GM13976 (cell line): ENCODE data around the gene QSOX2.

Source experiments
- DNase-seq: peaks from one replicate; pipeline ENCODE4 v3.0.0; 2012; ENCODE audit warnings: low spot score
- CTCF ChIP-seq: IDR thresholded peaks from 2 replicates; pipeline ENCODE4 v1.5.1; 2012; ENCODE audit warnings: borderline replicate concordance, mild to moderate bottlenecking; ENCODE audit not compliant: insufficient read depth; ENCODE audit errors: extremely low read depth, missing control alignments, control extremely low read depth
- in situ Hi-C: fragments of 300-500 bp; cut with MboI; formaldehyde crosslinking; loops from one replicate; pipeline ENCODE4 v1.12.0; 2022; ENCODE audit warnings: low sequenced_read_pairs, mixed read lengths, inconsistent platforms; ENCODE audit not compliant: unreplicated experiment

The QSOX2 gene

GRCh38 chr9:136235709-136236455, 9.7 kb downstream of the QSOX2 start:
- TF ChIP-seq CTCF: no peak
- no peak for DNase-seq
- in situ Hi-C loops: no loop called here

GRCh38 chr9:136235171-136235570, 10.4 kb downstream of the QSOX2 start:
- in situ Hi-C loops: no loop called here
- no peak for DNase-seq
- no peak for TF ChIP-seq CTCF

GRCh38 chr9:136234597-136234996, 11.0 kb downstream of the QSOX2 start:
- TF ChIP-seq CTCF: no peak
- no peak for DNase-seq
- in situ Hi-C loops: no loop called here

GRCh38 chr9:136233868-136234267, 11.7 kb downstream of the QSOX2 start:
- no peak for TF ChIP-seq CTCF
- in situ Hi-C loops: no loop called here
- DNase-seq: no peak

- no peak for TF ChIP-seq CTCF
- DNase-seq: no peak
- in situ Hi-C loops: no loop called here
Measured at GRCh38 chr9:136233411-136233810, 12.2 kb downstream of the QSOX2 start.

- no peak for TF ChIP-seq CTCF
- in situ Hi-C loops: no loop called here
- no peak for DNase-seq
Measured at GRCh38 chr9:136232969-136233368, 12.6 kb downstream of the QSOX2 start.
